Ascending aorta (tissue), 2 donors: ENCODE data around the gene GLRX. TPM values are rescaled to one million over a fixed set of nuclear protein-coding genes. Genes with fewer than 3 reads are reported as not detected.

Source experiments
- DNase-seq, 2 donors: peaks; one replicate each; pipeline ENCODE4 v3.0.0-alpha.2; 2019; ENCODE audit warnings: low spot score in 2 of 2
- H3K27ac ChIP-seq, 2 donors: fragments of 200-600 bp; sonication (generic); one replicate each; pipeline ENCODE4 v1.5.1; 2016 to 2017; ENCODE audit warnings: mild to moderate bottlenecking in 1 of 2
- H3K27me3 ChIP-seq: fragments of 200-600 bp; sonication (generic); one replicate; pipeline ENCODE4 v1.5.1; 2017
- H3K36me3 ChIP-seq, 2 donors: fragments of 200-600 bp; sonication (generic); one replicate each; pipeline ENCODE4 v1.5.1; 2016
- H3K4me1 ChIP-seq, 2 donors: fragments of 200-600 bp; sonication (generic); one replicate each; pipeline ENCODE4 v1.5.1; 2016 to 2017; ENCODE audit warnings: mild to moderate bottlenecking in 1 of 2
- H3K4me3 ChIP-seq, 2 donors: fragments of 200-600 bp; sonication (generic); one replicate each; pipeline ENCODE4 v1.5.1; 2016 to 2017; ENCODE audit warnings: mild to moderate bottlenecking in 1 of 2
- H3K9me3 ChIP-seq, 2 donors: fragments of 200-600 bp; sonication (generic); one replicate each; pipeline ENCODE4 v1.5.1; 2016
- CTCF ChIP-seq, 3 experiments: fragments of 200-600 bp in 2 of 3; fragments of 450-650 bp in 1 of 3; sonication (generic) in 2 of 3; IDR thresholded peaks; one replicate each; pipeline ENCODE4 v1.5.1; 2016 to 2019; ENCODE audit warnings: antibody characterized with exemption in 3 of 3, mild to moderate bottlenecking in 1 of 3, moderate library complexity in 1 of 3
- intact Hi-C: fragments of 100-400 bp; cut with DNase I; formaldehyde crosslinking; loops from one replicate; pipeline ENCODE4 v1.15.1; 2023
- total RNA-seq: library from RNA; depleted of rRNA; stranded (reverse); fragments of >200 nt; gene quantifications from one replicate; pipeline ENCODE4 v1.1.0, GENCODE V29; 2016

Gene GLRX
- total RNA-seq, 1 donor from 2014 or later, result 18.5 TPM

DNA sequence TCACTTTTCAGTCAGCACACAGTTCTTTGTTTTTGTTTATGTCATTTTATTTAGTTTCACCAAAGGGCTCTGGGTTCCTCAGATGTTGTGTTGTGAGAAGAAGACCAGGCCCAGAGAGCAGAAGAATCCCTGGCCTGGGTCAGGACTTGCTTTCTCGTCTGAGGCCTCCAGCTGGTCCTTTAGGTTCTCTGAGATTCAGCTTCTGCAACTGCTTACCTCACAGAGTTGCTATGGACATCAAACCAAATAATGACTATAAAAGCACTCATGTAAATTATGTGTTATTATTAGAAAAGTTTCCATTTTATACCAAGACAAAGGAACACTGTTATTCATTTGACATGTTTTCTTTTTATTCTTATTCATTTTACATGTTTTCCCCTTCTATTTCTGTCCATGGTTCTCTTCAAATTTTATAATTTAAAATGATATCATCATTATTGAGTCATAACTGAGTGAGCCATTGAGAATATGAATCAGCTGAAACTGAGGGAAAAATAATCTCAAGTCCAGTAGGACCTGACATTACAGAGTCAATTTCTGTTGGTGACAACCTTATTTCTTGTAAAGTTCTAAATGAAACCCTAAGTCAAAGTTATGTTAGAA is 44.0 kb upstream of the GLRX start:
- Histone ChIP-seq H3K36me3 (no peaks in the 10 kb centered on the region), H3K4me1 (peaks cover 13 to 35% of the 10 kb centered on the region in 2 donors), H3K27ac (peak overlapping the region; percentile 61 to 84), H3K4me3 (no peak overlapping the region), H3K9me3 (no peaks in the 10 kb centered on the region), H3K27me3 (no peaks in the 10 kb centered on the region)
- no peak for DNase-seq
- no peak for TF ChIP-seq CTCF (IDR thresholded peaks at IDR 0.05)
- intact Hi-C loops, result no loop called here

- H3K4me3 ChIP-seq, result no peak overlapping the region
- TF ChIP-seq CTCF (IDR thresholded peaks at IDR 0.05), result no peak
- DNase-seq, result no peak
- intact Hi-C loops, result no loop called here
- peak overlapping the region in 1 of 2 donors; percentile 39 for H3K27ac ChIP-seq
- H3K27me3 ChIP-seq, result no peaks in the 10 kb centered on the region
- H3K4me1 ChIP-seq, result peaks cover 14 to 37% of the 10 kb centered on the region in 2 donors
- no peaks in the 10 kb centered on the region for H3K36me3 ChIP-seq
- H3K9me3 ChIP-seq, result no peaks in the 10 kb centered on the region
These were observed 42.5 kb upstream of the GLRX start for GRCh38 chr5:95864944-95865504.

- H3K27ac ChIP-seq, result peak overlapping the region in 1 of 2 donors; percentile 39
These were observed 41.9 kb upstream of the GLRX start for GRCh38 chr5:95864456-95864855.

DNA sequence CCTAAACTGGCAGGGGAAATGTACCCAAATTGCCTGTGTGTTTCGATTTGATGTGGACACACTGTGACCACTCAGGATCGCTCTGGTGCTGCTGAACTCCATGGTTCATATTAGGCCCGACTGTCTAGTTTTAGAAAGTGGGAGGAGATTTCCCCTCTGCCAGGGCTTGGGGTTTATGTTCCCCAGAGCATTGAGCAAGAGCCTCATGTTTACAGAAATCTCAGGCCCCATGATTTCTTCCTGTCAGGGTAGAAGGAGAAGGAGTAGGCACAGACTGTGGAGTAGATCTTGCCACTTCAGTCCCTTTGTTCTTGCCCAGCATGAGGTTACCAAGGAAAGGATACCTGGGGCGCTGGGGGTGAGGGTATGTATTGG is 40.8 kb upstream of the GLRX start:
- intact Hi-C loops, result no loop called here
- Histone ChIP-seq H3K4me3 (no peak overlapping the region), H3K27ac (peak overlapping the region; percentile 73 to 96), H3K27me3 (no peaks in the 10 kb centered on the region), H3K36me3 (no peaks in the 10 kb centered on the region), H3K4me1 (peaks cover 18 to 36% of the 10 kb centered on the region in 2 donors), H3K9me3 (no peaks in the 10 kb centered on the region)
- TF ChIP-seq CTCF (IDR thresholded peaks at IDR 0.05), result no peak
- peak; percentile 59 to 86 for DNase-seq

More at GRCh38 chr5:95864456-95864855, 41.9 kb upstream of the GLRX start:
- Histone ChIP-seq H3K9me3 (no peaks in the 10 kb centered on the region), H3K4me3 (no peak overlapping the region), H3K36me3 (no peaks in the 10 kb centered on the region), H3K4me1 (peaks cover 18 to 39% of the 10 kb centered on the region in 2 donors), H3K27me3 (no peaks in the 10 kb centered on the region)
- TF ChIP-seq CTCF (IDR thresholded peaks at IDR 0.05), result no peak
- DNase-seq, result no peak
- intact Hi-C loops, result no loop called here

GRCh38 chr5:95862671-95863382 is 40.3 kb upstream of the GLRX start:
- DNase-seq, result peak in 1 of 2 donors; percentile 65
- no peak for TF ChIP-seq CTCF (IDR thresholded peaks at IDR 0.05)
- Histone ChIP-seq H3K4me1 (peaks cover 20 to 39% of the 10 kb centered on the region in 2 donors), H3K9me3 (no peaks in the 10 kb centered on the region), H3K4me3 (no peak overlapping the region), H3K27me3 (no peaks in the 10 kb centered on the region), H3K27ac (peak overlapping the region; percentile 73 to 96), H3K36me3 (no peaks in the 10 kb centered on the region)
- intact Hi-C loops, result no loop called here
